MM.1S (cell line): Measurements from ENCODE around the gene SEC24B.

ENCODE experiments used
- DNase-seq: peaks from one replicate; pipeline ENCODE4 v3.0.0-alpha.2; 2015
- H2AFZ ChIP-seq: fragments of 300-600 bp; sonication (generic); 2 replicates; pipeline ENCODE4 v1.6.0; 2016; ENCODE audit warnings: antibody characterized with exemption, low read length
- H3F3A ChIP-seq: fragments of 300-600 bp; sonication (generic); 2 replicates; pipeline ENCODE4 v1.6.1; 2016; ENCODE audit warnings: mild to moderate bottlenecking, antibody characterized with exemption, low read length, moderate library complexity, mixed read lengths; ENCODE audit not compliant: insufficient read depth
- H3K27ac ChIP-seq: fragments of 300-600 bp; sonication (generic); 2 replicates; pipeline ENCODE4 v1.5.1; 2016; ENCODE audit warnings: mild to moderate bottlenecking, low read length
- H3K27me3 ChIP-seq: fragments of 300-600 bp; sonication (generic); replicated peaks from 2 replicates; pipeline ENCODE4 v1.6.0; 2016; ENCODE audit warnings: low read length; ENCODE audit not compliant: insufficient read depth
- H3K36me3 ChIP-seq: fragments of 300-600 bp; sonication (generic); replicated peaks from 2 replicates; pipeline ENCODE4 v1.6.1; 2016; ENCODE audit warnings: mild to moderate bottlenecking, low read length, mixed read lengths; ENCODE audit not compliant: insufficient read depth
- H3K4me1 ChIP-seq: fragments of 300-600 bp; sonication (generic); 2 replicates; pipeline ENCODE4 v1.6.1; 2016; ENCODE audit warnings: low read length, mixed read lengths
- H3K4me2 ChIP-seq: fragments of 300-600 bp; sonication (generic); 2 replicates; pipeline ENCODE4 v1.6.0; 2016; ENCODE audit warnings: low read depth, low read length
- H3K4me3 ChIP-seq: fragments of 300-600 bp; sonication (generic); 2 replicates; pipeline ENCODE4 v1.5.1; 2016; ENCODE audit warnings: low read length, mixed read lengths
- H3K79me2 ChIP-seq: fragments of 300-600 bp; sonication (generic); 2 replicates; pipeline ENCODE4 v1.6.1; 2016; ENCODE audit warnings: mixed run types, low read length, mixed read lengths
- H3K9ac ChIP-seq: fragments of 300-600 bp; sonication (generic); 2 replicates; pipeline ENCODE4 v1.6.1; 2016; ENCODE audit warnings: low read length, mixed read lengths
- H3K9me2 ChIP-seq: fragments of 300-600 bp; sonication (generic); replicated peaks from 2 replicates; pipeline ENCODE4 v1.6.1; 2016; ENCODE audit warnings: mild to moderate bottlenecking, low read length, mixed read lengths; ENCODE audit not compliant: insufficient read depth
- H3K9me3 ChIP-seq: fragments of 300-600 bp; sonication (generic); replicated peaks from 2 replicates; pipeline ENCODE4 v1.6.1; 2016; ENCODE audit warnings: mild to moderate bottlenecking, low read length, mixed read lengths; ENCODE audit not compliant: insufficient read depth
- H4K20me1 ChIP-seq: fragments of 300-600 bp; sonication (generic); 2 replicates; pipeline ENCODE4 v1.6.1; 2016; ENCODE audit warnings: mild to moderate bottlenecking, low read length, moderate library complexity, mixed read lengths; ENCODE audit not compliant: insufficient read depth
- CTCF ChIP-seq: fragments of 300-600 bp; sonication (generic); IDR thresholded peaks from 2 replicates; pipeline ENCODE4 v1.5.1; 2016; ENCODE audit warnings: antibody characterized with exemption, low read length, mixed read lengths
- EZH2 ChIP-seq: fragments of 300-600 bp; sonication (generic); optimal IDR thresholded peaks from 2 replicates; pipeline ENCODE3; 2017; ENCODE audit warnings: low read depth, mild to moderate bottlenecking, antibody characterized with exemption, low read length, mixed read lengths
- EZH2phosphoT487 ChIP-seq: fragments of 300-600 bp; sonication (generic); IDR thresholded peaks from 2 replicates; pipeline ENCODE4 v1.6.1; 2018; ENCODE audit warnings: antibody characterized with exemption, low read length

Gene SEC24B

DNA sequence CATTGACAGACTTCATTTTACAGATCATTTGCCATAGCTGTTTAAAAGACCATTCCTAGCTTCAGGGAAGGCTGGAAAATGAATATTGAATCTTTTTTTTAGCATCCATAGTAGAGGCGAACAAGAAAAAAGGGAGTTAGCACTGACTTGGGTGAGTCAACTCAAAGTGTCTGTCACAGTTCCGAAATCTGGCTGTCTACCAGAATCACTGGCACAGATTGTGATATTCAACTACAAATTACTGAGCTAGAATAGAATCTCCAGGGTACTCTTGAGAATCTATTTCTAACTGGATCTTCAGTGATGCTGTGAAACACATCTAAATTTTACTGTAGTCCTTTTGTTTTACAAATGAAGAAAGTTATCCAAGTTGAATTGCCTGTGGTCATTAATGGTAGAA, 31.5 kb downstream of the SEC24B start:
- Histone ChIP-seq H3K27ac (no peak overlapping the region), H2AFZ (no peak overlapping the region), H3K4me1 (no peaks in the 10 kb centered on the region), H3K9me3 (no peaks in the 10 kb centered on the region), H3K4me2 (no peak overlapping the region), H3K9me2 (no peaks in the 10 kb centered on the region), H3F3A (no peaks in the 10 kb centered on the region), H3K36me3 (peaks cover 10% of the 10 kb centered on the region), H3K4me3 (no peak overlapping the region), H4K20me1 (no peaks in the 10 kb centered on the region), H3K79me2 (peaks cover 92% of the 10 kb centered on the region), H3K27me3 (no peaks in the 10 kb centered on the region), H3K9ac (no peak overlapping the region)
- no peak for DNase-seq
- TF ChIP-seq EZH2phosphoT487: no peak
- no peak for TF ChIP-seq CTCF

GRCh38 chr4:109469915-109470314, 36.3 kb downstream of the SEC24B start:
- TF ChIP-seq EZH2 (no peak), CTCF (no peak), EZH2phosphoT487 (no peak)
- H3K36me3 ChIP-seq: peaks cover 5% of the 10 kb centered on the region

DNA sequence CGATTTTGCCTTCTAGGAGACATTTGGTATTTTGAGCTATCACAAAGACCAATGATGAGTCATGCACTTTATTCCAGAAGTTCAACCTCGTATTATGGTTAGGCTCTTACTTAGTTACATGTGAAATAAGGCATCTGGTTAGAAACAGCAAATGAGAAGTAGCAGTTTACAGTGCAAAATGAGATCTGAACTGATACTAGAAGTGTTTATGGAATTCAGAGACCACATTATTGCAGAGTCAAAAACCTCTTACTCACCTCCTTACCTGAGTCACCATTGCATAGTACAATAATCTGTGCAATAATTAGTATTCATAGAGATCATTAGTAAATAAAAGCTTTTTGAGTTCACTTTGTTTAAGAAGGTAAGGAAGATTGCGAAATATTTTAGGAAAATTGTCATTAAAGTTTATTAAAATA, 38.7 kb downstream of the SEC24B start:
- Histone ChIP-seq H3K4me3 (no peak overlapping the region), H3K79me2 (peaks cover 90% of the 10 kb centered on the region), H3K4me1 (no peaks in the 10 kb centered on the region), H3F3A (no peaks in the 10 kb centered on the region), H3K27me3 (no peaks in the 10 kb centered on the region), H2AFZ (no peak overlapping the region), H3K36me3 (no peaks in the 10 kb centered on the region; the same call in 1 of the 2 replicates), H3K9me3 (no peaks in the 10 kb centered on the region), H3K9ac (no peak overlapping the region), H3K9me2 (no peaks in the 10 kb centered on the region), H3K4me2 (no peak overlapping the region), H3K27ac (no peak overlapping the region), H4K20me1 (peaks cover 3% of the 10 kb centered on the region; the same call in 1 of the 2 replicates)
- TF ChIP-seq EZH2 (no peak), CTCF (no peak), EZH2phosphoT487 (no peak)
- no peak for DNase-seq

More at GRCh38 chr4:109469915-109470314, 36.3 kb downstream of the SEC24B start:
- H4K20me1 ChIP-seq: peaks cover under 1% of the 10 kb centered on the region; the same call in 1 of the 2 replicates
- no peak overlapping the region for H3K9ac ChIP-seq
- H3K27ac ChIP-seq: no peak overlapping the region
- DNase-seq: no peak
- H3K4me1 ChIP-seq: no peaks in the 10 kb centered on the region
- no peaks in the 10 kb centered on the region for H3F3A ChIP-seq
- peaks cover 90% of the 10 kb centered on the region for H3K79me2 ChIP-seq
- no peak overlapping the region for H3K4me2 ChIP-seq
- no peaks in the 10 kb centered on the region for H3K9me2 ChIP-seq
- H3K9me3 ChIP-seq: no peaks in the 10 kb centered on the region
- no peak overlapping the region for H2AFZ ChIP-seq
- H3K4me3 ChIP-seq: no peak overlapping the region
- no peaks in the 10 kb centered on the region for H3K27me3 ChIP-seq
